GM23338 (cell line): ENCODE data around the gene AURKAIP1. TPM values are rescaled to one million over a fixed set of nuclear protein-coding genes. Genes with fewer than 3 reads are reported as not detected.

ENCODE experiments used
- ATAC-seq: fragments of 200-7000 bp; cut with Tn5 transposase; 3 replicates; pipeline ENCODE4 v1.9.1; 2020
- DNase-seq: peaks from one replicate; pipeline ENCODE4 v3.0.0-alpha.2; 2015; ENCODE audit warnings: low spot score
- H2AFZ ChIP-seq: fragments of 200-600 bp; sonication (generic); 2 replicates; pipeline ENCODE4 v1.8.0; 2016; ENCODE audit warnings: antibody characterized with exemption, mild to moderate bottlenecking, moderate library complexity
- H3F3A ChIP-seq: fragments of 200-600 bp; sonication (generic); replicated peaks from 2 replicates; pipeline ENCODE4 v1.8.0; 2017; ENCODE audit warnings: antibody characterized with exemption, mixed run types, low read depth
- H3K27ac ChIP-seq: fragments of 200-600 bp; sonication (generic); 2 replicates; pipeline ENCODE4 v1.6.1; 2016; ENCODE audit warnings: low read depth
- H3K27me3 ChIP-seq: fragments of 200-600 bp; sonication (generic); 2 replicates; pipeline ENCODE4 v1.8.0; 2016; ENCODE audit warnings: mild to moderate bottlenecking, mixed run types, moderate library complexity; ENCODE audit not compliant: insufficient read depth
- H3K36me3 ChIP-seq: fragments of 200-600 bp; sonication (generic); 2 replicates; pipeline ENCODE4 v1.8.0; 2016; ENCODE audit warnings: mild to moderate bottlenecking; ENCODE audit not compliant: insufficient read depth
- H3K4me1 ChIP-seq: fragments of 200-600 bp; sonication (generic); 2 replicates; pipeline ENCODE4 v1.8.0; 2016; ENCODE audit warnings: mild to moderate bottlenecking, moderate library complexity; ENCODE audit not compliant: insufficient read depth
- H3K4me2 ChIP-seq: fragments of 200-600 bp; sonication (generic); 2 replicates; pipeline ENCODE4 v1.7.1; 2017; ENCODE audit warnings: mixed run types
- H3K4me3 ChIP-seq: fragments of 200-600 bp; sonication (generic); 2 replicates; pipeline ENCODE4 v1.6.1; 2016; ENCODE audit warnings: mixed run types
- H3K79me2 ChIP-seq: fragments of 200-600 bp; sonication (generic); replicated peaks from 2 replicates; pipeline ENCODE4 v1.8.0; 2017; ENCODE audit warnings: mild to moderate bottlenecking; ENCODE audit not compliant: insufficient read depth
- H3K9me2 ChIP-seq: fragments of 200-600 bp; sonication (generic); 2 replicates; pipeline ENCODE4 v1.8.0; 2017; ENCODE audit not compliant: insufficient read depth
- H4K20me1 ChIP-seq: fragments of 200-600 bp; sonication (generic); replicated peaks from 2 replicates; pipeline ENCODE4 v1.8.0; 2017; ENCODE audit warnings: mild to moderate bottlenecking; ENCODE audit not compliant: insufficient read depth
- H3K27ac Mint-ChIP-seq: 2 replicates; pipeline ENCODE4 v1.8.0; 2020; ENCODE audit warnings: inconsistent platforms, mild to moderate bottlenecking, moderate library complexity, mixed read lengths
- H3K27me3 Mint-ChIP-seq: 3 replicates; pipeline ENCODE4 v1.8.0; 2022; ENCODE audit warnings: low read depth, mild to moderate bottlenecking, moderate library complexity, mixed read lengths, inconsistent platforms; ENCODE audit not compliant: insufficient read depth, poor library complexity
- H3K36me3 Mint-ChIP-seq: 3 replicates; pipeline ENCODE4 v1.8.0; 2021; ENCODE audit warnings: low read depth, mild to moderate bottlenecking, inconsistent platforms, moderate library complexity, mixed read lengths
- H3K4me1 Mint-ChIP-seq: 3 replicates; pipeline ENCODE4 v1.8.0; 2020; ENCODE audit warnings: mild to moderate bottlenecking, inconsistent platforms, mixed read lengths
- H3K4me3 Mint-ChIP-seq: 3 replicates; pipeline ENCODE4 v1.8.0; 2021; ENCODE audit warnings: moderate library complexity, mild to moderate bottlenecking, inconsistent platforms, mixed read lengths
- H3K9me3 Mint-ChIP-seq: 3 replicates; pipeline ENCODE4 v1.8.0; 2020; ENCODE audit warnings: moderate library complexity, mild to moderate bottlenecking, inconsistent platforms, mixed read lengths
- CTCF ChIP-seq, 2 experiments: fragments of 200-600 bp in 1 of 2; sonication (generic) in 1 of 2; conservative IDR thresholded peaks; 2 replicates each; pipeline versions ENCODE4 v1.5.1 to v1.6.1; 2016 to 2017; ENCODE audit warnings: antibody characterized with exemption in 2 of 2, low read depth in 2 of 2, mild to moderate bottlenecking in 2 of 2, moderate library complexity in 1 of 2
- ETS1 ChIP-seq: IDR thresholded peaks from 2 replicates; pipeline ENCODE4 v1.6.1; 2016; ENCODE audit warnings: antibody characterized with exemption
- EZH2phosphoT487 ChIP-seq: fragments of 200-600 bp; sonication (generic); IDR thresholded peaks from one replicate; pipeline ENCODE4 v1.8.1; 2018; ENCODE audit warnings: antibody characterized with exemption; ENCODE audit not compliant: unreplicated experiment
- NANOG ChIP-seq: IDR thresholded peaks from 2 replicates; pipeline ENCODE4 v1.6.1; 2016; ENCODE audit warnings: antibody characterized with exemption, borderline replicate concordance
- REST ChIP-seq: IDR thresholded peaks from one replicate; pipeline ENCODE4 v1.6.1; 2018; ENCODE audit warnings: antibody characterized with exemption; ENCODE audit not compliant: unreplicated experiment
- STAT1 ChIP-seq: IDR thresholded peaks from one replicate; pipeline ENCODE4 v1.6.1; 2016; ENCODE audit warnings: antibody characterized with exemption; ENCODE audit not compliant: unreplicated experiment
- polyA plus RNA-seq: library from polyadenylated mRNA; unstranded; fragments of >200 nt; fragmentation: Nextera tagmentation; extraction: Ambion mirVana; gene quantifications from 2 replicates; pipeline ENCODE4 v1.2.1, GENCODE V29; 2016
- total RNA-seq: library from RNA; depleted of rRNA; stranded (reverse); fragments of >200 nt; shearing (Covaris generic); gene quantifications from 2 replicates; pipeline ENCODE4 v1.2.3, GENCODE V29; 2014

AURKAIP1 gene
- total and polyA plus RNA-seq, 2 experiments from 2014 or later = 167 to 355 TPM

- Mint-ChIP-seq H3K9me3 (no peaks in the 10 kb centered on the region; the same call in 2 of the 3 replicates), H3K27ac (no peak overlapping the region), H3K4me1 (peaks cover 5% of the 10 kb centered on the region), H3K36me3 (peaks cover 18% of the 10 kb centered on the region), H3K27me3 (peaks cover 6% of the 10 kb centered on the region), H3K4me3 (no peak overlapping the region)
- Histone ChIP-seq H3F3A (peaks cover 9% of the 10 kb centered on the region), H3K4me1 (no peaks in the 10 kb centered on the region), H4K20me1 (peaks cover 3% of the 10 kb centered on the region; the same call in 1 of the 2 replicates), H2AFZ (no peak overlapping the region), H3K27me3 (no peaks in the 10 kb centered on the region), H3K79me2 (peaks cover 10% of the 10 kb centered on the region), H3K4me3 (no peak overlapping the region), H3K9me2 (no peaks in the 10 kb centered on the region), H3K27ac (no peak overlapping the region), H3K4me2 (no peak overlapping the region), H3K36me3 (no peaks in the 10 kb centered on the region)
- no peak for TF ChIP-seq CTCF (conservative IDR thresholded peaks at IDR 0.05; ENCODE audit: low read depth in 2 of 2)
- TF ChIP-seq REST = no peak
- no peak for TF ChIP-seq ETS1
- no peak for TF ChIP-seq STAT1
- no peak for DNase-seq
- ATAC-seq = no peak
These were observed 32.9 kb downstream of the AURKAIP1 start for GRCh38 chr1:1342061-1342562.

- Histone ChIP-seq H2AFZ (no peak overlapping the region), H3K27ac (no peak overlapping the region), H3K4me3 (no peak overlapping the region), H3K4me1 (no peaks in the 10 kb centered on the region), H3K27me3 (no peaks in the 10 kb centered on the region), H3K36me3 (no peaks in the 10 kb centered on the region), H3K9me2 (no peaks in the 10 kb centered on the region), H3F3A (peaks cover 9% of the 10 kb centered on the region), H3K4me2 (no peak overlapping the region), H4K20me1 (0 out of 2 replicates have a peak, but pooled peaks cover 3% of the 10 kb centered on the region), H3K79me2 (peaks cover 5% of the 10 kb centered on the region)
- Mint-ChIP-seq H3K36me3 (peaks cover 18% of the 10 kb centered on the region), H3K27me3 (peaks cover 6% of the 10 kb centered on the region), H3K4me1 (no peaks in the 10 kb centered on the region; the same call in 2 of the 3 replicates), H3K9me3 (no peaks in the 10 kb centered on the region; the same call in 2 of the 3 replicates), H3K4me3 (no peak overlapping the region), H3K27ac (no peak overlapping the region)
- ATAC-seq (no peak), DNase-seq (no peak)
- no peak for TF ChIP-seq NANOG
- TF ChIP-seq STAT1 = no peak
- TF ChIP-seq ETS1 = no peak
- TF ChIP-seq EZH2phosphoT487 = no peak
These were observed 33.4 kb downstream of the AURKAIP1 start for GRCh38 chr1:1341549-1342021.
